ENCODE data around the gene PIAS2. TPM values are rescaled to one million over a fixed set of nuclear protein-coding genes. Genes with fewer than 3 reads are reported as not detected.

Gene PIAS2
- total and polyA plus RNA-seq, 9 of the 15 experiments (the other 6 are each of a cell fraction or from before 2014, with no cell fraction given) = 2.9 to 23.9 (median 12.0) TPM

- POLR2A ChIA-PET = no interaction called here
- H4K20me1 ChIP-seq (replicated peaks; ENCODE audit: control insufficient read depth, insufficient read depth, low read length) = no peaks in the 10 kb centered on the region; the same call in 1 of the 2 replicates
- no peaks in the 10 kb centered on the region for H3K36me3 ChIP-seq (ENCODE audit: control insufficient read depth, insufficient read depth, low read length)
- H3K9ac ChIP-seq (ENCODE audit: insufficient read depth in 1 of 2, low read depth in 2 of 2, low read length in 2 of 2) = no peak overlapping the region
- H3K79me2 ChIP-seq (ENCODE audit: control insufficient read depth, insufficient read depth, low read length) = no peaks in the 10 kb centered on the region
- no peaks in the 10 kb centered on the region for H3K9me3 ChIP-seq (replicated peaks; ENCODE audit: control insufficient read depth, insufficient read depth, low read depth, low read length)
- H2AFZ ChIP-seq (ENCODE audit: low read depth, low read length) = no peak overlapping the region
- H3K27me3 ChIP-seq (ENCODE audit: control insufficient read depth in 2 of 2, insufficient read depth in 2 of 2, low read length in 2 of 2) = no peaks in the 10 kb centered on the region; a peak in 1 of 5 replicates
- no TSS peak for BruUV-seq (replicated peaks)
- TF ChIP-seq RAD21 (CRISPR knock-in tag; conservative IDR thresholded peaks at IDR 0.05 in 1 of 2, IDR thresholded peaks at IDR 0.05 in 1 of 2) (peak in 1 of 2 experiments; percentile 23; a peak in 1 of 4 replicates), SPI1 (IDR thresholded peaks at IDR 0.05; ENCODE audit: borderline replicate concordance, low read depth, low read length) (peak; percentile 47; the same call in 1 of the 2 replicates), NCOA2 (IDR thresholded peaks at IDR 0.05; ENCODE audit: partially characterized antibody in 2 of 2) (no peak), CTCF (IDR thresholded peaks at IDR 0.05 in 2 of 3, conservative IDR thresholded peaks at IDR 0.05 in 1 of 3; ENCODE audit: insufficient read depth in 2 of 3, low read depth in 1 of 3, low read length in 3 of 3) (peak in 2 of 3 experiments; percentile 13 to 26; a peak in 2 of 6 replicates)
- no peaks in the 10 kb centered on the region for H3K9me1 ChIP-seq (ENCODE audit: control insufficient read depth, insufficient read depth, low read length)
- no peak overlapping the region for H3K4me3 ChIP-seq
- DNase-seq (ENCODE audit: extremely low read depth in 1 of 4, low spot score in 3 of 4) (no peak), ATAC-seq (peak; percentile 67; the same call in 2 of the 3 replicates), FAIRE-seq (no peak)
- in situ Hi-C loops (cut with MboI) (no loop called here), intact Hi-C loops (cut with micrococcal nuclease) (no loop called here)
- 3% methylated on average over 5 of the region's 5 CpGs for WGBS (ENCODE audit: insufficient coverage, low coverage, missing lambda C conversion rate)
- CTCF ChIA-PET (ENCODE audit: low intra/inter-chr PET ratio) = no interaction called here
- H3K4me2 ChIP-seq (ENCODE audit: insufficient read depth, low read length) = no peak overlapping the region
- no peak overlapping the region for H3K27ac ChIP-seq (ENCODE audit: extremely low read depth, low read depth, low read length)
- no peaks in the 10 kb centered on the region; a peak in 2 of 5 replicates for H3K4me1 ChIP-seq (replicated peaks in 1 of 2; ENCODE audit: control insufficient read depth in 2 of 2, insufficient read depth in 2 of 2, low read length in 2 of 2)
Measured at GRCh38 chr18:46772357-46772756, 144.9 kb downstream of the PIAS2 start.
